Right lobe of liver (tissue), 4 donors: ENCODE data around the gene ATP6V1G1.

Source experiments
- CTCF ChIP-seq, 4 donors: fragments of 200-600 bp in 3 of 4; fragments of 450-650 bp in 1 of 4; IDR thresholded peaks; one replicate each; pipeline versions ENCODE4 v1.5.1 to v1.8.0; 2016 to 2022; ENCODE audit warnings: antibody characterized with exemption in 4 of 4, mild to moderate bottlenecking in 2 of 4
- POLR2A ChIP-seq: fragments of 450-650 bp; IDR thresholded peaks from one replicate; pipeline ENCODE4 v1.6.1; 2017; ENCODE audit warnings: antibody characterized with exemption, mild to moderate bottlenecking
- donor health status: DM: no; HTN: no; CAD: no.
- donor health status: DM: no; HTN: no; CAD: no.
- donor health status: DM: no; HTN: yes; CAD: no.

DNA sequence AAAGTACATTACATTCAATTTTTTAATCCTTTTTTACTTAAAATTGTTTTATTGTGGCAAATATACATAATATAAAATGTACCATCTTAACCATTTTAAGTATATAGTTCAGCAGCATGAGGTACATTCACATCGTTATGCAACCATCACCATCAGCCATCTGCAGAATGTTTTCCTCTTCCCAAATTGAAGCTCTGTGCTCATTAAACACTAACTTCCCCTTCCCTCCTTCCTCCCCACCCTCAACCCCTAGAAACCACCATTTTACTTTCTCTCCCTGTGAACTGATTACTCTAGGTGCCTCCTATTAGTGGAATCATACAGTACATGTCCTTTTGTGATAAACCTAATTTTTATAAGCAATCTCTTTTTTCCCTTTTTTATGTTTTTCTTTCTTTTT lies 54.4 kb downstream of the ATP6V1G1 start:
- no peak for TF ChIP-seq CTCF (IDR thresholded peaks at IDR 0.05)
- no peak for TF ChIP-seq POLR2A
